Measurements from ENCODE around the gene BTBD18. TPM values are rescaled to one million over a fixed set of nuclear protein-coding genes. Genes with fewer than 3 reads are reported as not detected.

The BTBD18 gene
- polyA plus RNA-seq, 1 donor (not counting 4 experiments of a cell fraction or from before 2014, with no cell fraction given), result not detected

- dilution Hi-C loops (cut with MboI; ENCODE audit: extremely low pct_ligation_motif_present, low sequenced_read_pairs), result no loop called here
- no peak overlapping the region for H2AFZ ChIP-seq (ENCODE audit: control insufficient read depth, low read length)
- peaks cover 0 to 2% of the 10 kb centered on the region in 2 experiments for H3K36me3 ChIP-seq (ENCODE audit: control insufficient read depth in 2 of 2, extremely low read depth in 1 of 2, insufficient read depth in 2 of 2, low read length in 2 of 2)
- H3K27me3 ChIP-seq (ENCODE audit: control insufficient read depth, extremely low read depth, insufficient read depth, low read length), result no peaks in the 10 kb centered on the region
- H3K9me1 ChIP-seq (ENCODE audit: control insufficient read depth, extremely low read depth, insufficient read depth, low read length), result no peaks in the 10 kb centered on the region
- H3K4me3 ChIP-seq (ENCODE audit: control insufficient read depth in 2 of 3, extremely low read depth in 1 of 3, insufficient read depth in 2 of 3, low read depth in 1 of 3, low read length in 3 of 3), result no peak overlapping the region
- no peak overlapping the region for H3K27ac ChIP-seq (ENCODE audit: control insufficient read depth, insufficient read depth, low read length)
- peaks cover 5% of the 10 kb centered on the region for H4K20me1 ChIP-seq (ENCODE audit: control insufficient read depth, extremely low read depth, insufficient read depth, low read length)
- TF ChIP-seq EZH2 (IDR thresholded peaks at IDR 0.05; ENCODE audit: low read length), result no peak
- TF ChIP-seq CTCF (optimal IDR thresholded peaks at IDR 0.05 in 1 of 3, IDR thresholded peaks at IDR 0.05 in 1 of 3, conservative IDR thresholded peaks at IDR 0.05 in 1 of 3; ENCODE audit: extremely low read depth in 1 of 3, insufficient read depth in 2 of 3, low read length in 3 of 3), result no peak
- H3K4me1 ChIP-seq (ENCODE audit: control insufficient read depth, extremely low read depth, insufficient read depth, low read length), result peaks cover 18% of the 10 kb centered on the region
- no peak overlapping the region for H3K4me2 ChIP-seq (ENCODE audit: control insufficient read depth, extremely low read depth, insufficient read depth, low read depth, low read length)
- DNase-seq (ENCODE audit: low read depth, low spot score) (no peak), FAIRE-seq (no peak)
- H3K79me2 ChIP-seq (ENCODE audit: control insufficient read depth, insufficient read depth, low read length), result peaks cover 66% of the 10 kb centered on the region
- H3K9me3 ChIP-seq (ENCODE audit: control insufficient read depth, low read depth, low read length), result no peaks in the 10 kb centered on the region
- no peak overlapping the region for H3K9ac ChIP-seq (ENCODE audit: control insufficient read depth, extremely low read depth, insufficient read depth, low read length)
Observed at GRCh38 chr11:57729479-57729878, 22.1 kb downstream of the BTBD18 start.

GRCh38 chr11:57728829-57729228 lies 22.8 kb downstream of the BTBD18 start:
- no peak overlapping the region for H3K27ac ChIP-seq (ENCODE audit: control insufficient read depth, insufficient read depth, low read length)
- peaks cover 5% of the 10 kb centered on the region for H4K20me1 ChIP-seq (ENCODE audit: control insufficient read depth, extremely low read depth, insufficient read depth, low read length)
- H3K4me1 ChIP-seq (ENCODE audit: control insufficient read depth, extremely low read depth, insufficient read depth, low read length), result peaks cover 18% of the 10 kb centered on the region
- H2AFZ ChIP-seq (ENCODE audit: control insufficient read depth, low read length), result no peak overlapping the region
- H3K9me3 ChIP-seq (ENCODE audit: control insufficient read depth, low read depth, low read length), result no peaks in the 10 kb centered on the region
- H3K36me3 ChIP-seq (ENCODE audit: control insufficient read depth in 2 of 2, extremely low read depth in 1 of 2, insufficient read depth in 2 of 2, low read length in 2 of 2), result peaks cover 0 to 3% of the 10 kb centered on the region in 2 experiments
- TF ChIP-seq EZH2 (IDR thresholded peaks at IDR 0.05; ENCODE audit: low read length) (no peak), CTCF (optimal IDR thresholded peaks at IDR 0.05 in 1 of 3, IDR thresholded peaks at IDR 0.05 in 1 of 3, conservative IDR thresholded peaks at IDR 0.05 in 1 of 3; ENCODE audit: extremely low read depth in 1 of 3, insufficient read depth in 2 of 3, low read length in 3 of 3) (no peak)
- H3K9me1 ChIP-seq (ENCODE audit: control insufficient read depth, extremely low read depth, insufficient read depth, low read length), result no peaks in the 10 kb centered on the region
- no peak overlapping the region for H3K4me2 ChIP-seq (ENCODE audit: control insufficient read depth, extremely low read depth, insufficient read depth, low read depth, low read length)
- dilution Hi-C loops (cut with MboI; ENCODE audit: extremely low pct_ligation_motif_present, low sequenced_read_pairs), result no loop called here
- no peaks in the 10 kb centered on the region for H3K27me3 ChIP-seq (ENCODE audit: control insufficient read depth, extremely low read depth, insufficient read depth, low read length)
- no peak overlapping the region for H3K4me3 ChIP-seq (ENCODE audit: control insufficient read depth in 2 of 3, extremely low read depth in 1 of 3, insufficient read depth in 2 of 3, low read depth in 1 of 3, low read length in 3 of 3)
- no peak overlapping the region for H3K9ac ChIP-seq (ENCODE audit: control insufficient read depth, extremely low read depth, insufficient read depth, low read length)
- peaks cover 68% of the 10 kb centered on the region for H3K79me2 ChIP-seq (ENCODE audit: control insufficient read depth, insufficient read depth, low read length)
- FAIRE-seq, result no peak
- DNase-seq (ENCODE audit: low read depth, low spot score), result no peak

All from keratinocyte (primary cell).